ENCODE results near the gene IGSF9.

IGSF9 gene

GRCh38 chr1:159882527-159882862 lies 62.9 kb downstream of the IGSF9 start:
- Mint-ChIP-seq H3K27me3 (ENCODE audit: low read depth, poor library complexity) (peaks cover 7% of the 10 kb centered on the region), H3K4me3 (no peak overlapping the region), H3K4me1 (no peaks in the 10 kb centered on the region), H3K27ac (no peak overlapping the region), H3K9me3 (no peaks in the 10 kb centered on the region), H3K36me3 (ENCODE audit: low read depth) (no peaks in the 10 kb centered on the region)
- TF ChIP-seq CTCF (IDR thresholded peaks at IDR 0.05) = no peak
- DNase-seq = no peak

GRCh38 chr1:159881622-159882526 lies 63.5 kb downstream of the IGSF9 start:
- no peak overlapping the region for H3K4me3 Mint-ChIP-seq
- no peak for DNase-seq
- no peaks in the 10 kb centered on the region for H3K4me1 Mint-ChIP-seq
- H3K27ac Mint-ChIP-seq = no peak overlapping the region
- H3K9me3 Mint-ChIP-seq = no peaks in the 10 kb centered on the region
- no peaks in the 10 kb centered on the region for H3K36me3 Mint-ChIP-seq (ENCODE audit: low read depth)
- TF ChIP-seq CTCF (IDR thresholded peaks at IDR 0.05) = no peak
- peaks cover 7% of the 10 kb centered on the region for H3K27me3 Mint-ChIP-seq (ENCODE audit: low read depth, poor library complexity)

GRCh38 chr1:159880430-159880829 lies 65.0 kb downstream of the IGSF9 start:
- no peak for DNase-seq
- H3K9me3 Mint-ChIP-seq = no peaks in the 10 kb centered on the region

GRCh38 chr1:159879977-159880376 lies 65.4 kb downstream of the IGSF9 start:
- no peak overlapping the region for H3K27ac Mint-ChIP-seq
- no peak for TF ChIP-seq CTCF (IDR thresholded peaks at IDR 0.05)
- H3K4me3 Mint-ChIP-seq = no peak overlapping the region
- no peaks in the 10 kb centered on the region for H3K36me3 Mint-ChIP-seq (ENCODE audit: low read depth)
- no peaks in the 10 kb centered on the region for H3K27me3 Mint-ChIP-seq (ENCODE audit: low read depth, poor library complexity)
- H3K9me3 Mint-ChIP-seq = no peaks in the 10 kb centered on the region
- no peaks in the 10 kb centered on the region for H3K4me1 Mint-ChIP-seq
- DNase-seq = no peak

More at GRCh38 chr1:159880430-159880829, 65.0 kb downstream of the IGSF9 start:
- Mint-ChIP-seq H3K4me1 (no peaks in the 10 kb centered on the region), H3K4me3 (no peak overlapping the region), H3K27me3 (ENCODE audit: low read depth, poor library complexity) (peaks cover under 1% of the 10 kb centered on the region), H3K27ac (no peak overlapping the region), H3K36me3 (ENCODE audit: low read depth) (no peaks in the 10 kb centered on the region)
- TF ChIP-seq CTCF (IDR thresholded peaks at IDR 0.05) = no peak

- TF ChIP-seq CTCF (IDR thresholded peaks at IDR 0.05) = no peak
- DNase-seq = no peak
- no peak overlapping the region for H3K4me3 Mint-ChIP-seq
- H3K9me3 Mint-ChIP-seq = no peaks in the 10 kb centered on the region
- no peak overlapping the region for H3K27ac Mint-ChIP-seq
- H3K4me1 Mint-ChIP-seq = no peaks in the 10 kb centered on the region
- no peaks in the 10 kb centered on the region for H3K36me3 Mint-ChIP-seq (ENCODE audit: low read depth)
- peaks cover 4% of the 10 kb centered on the region for H3K27me3 Mint-ChIP-seq (ENCODE audit: low read depth, poor library complexity)
These were observed 66.3 kb downstream of the IGSF9 start for GRCh38 chr1:159879136-159879535.
